Left ventricle myocardium inferior (tissue), 1 donor: ENCODE data around the gene XRCC5. TPM values are rescaled to one million over a fixed set of nuclear protein-coding genes. Genes with fewer than 3 reads are reported as not detected.

ENCODE experiments used
- DNase-seq: peaks from one replicate; pipeline ENCODE4 v3.0.0-alpha.2; 2020
- H3K27ac ChIP-seq: fragments of 200-600 bp; replicated peaks from 2 replicates; pipeline ENCODE4 v1.8.0; 2021
- H3K27me3 ChIP-seq: fragments of 200-600 bp; 2 replicates; pipeline ENCODE4 v1.8.0; 2021; ENCODE audit warnings: low read depth
- H3K36me3 ChIP-seq: fragments of 200-600 bp; 2 replicates; pipeline ENCODE4 v1.8.0; 2021
- H3K4me1 ChIP-seq: fragments of 200-600 bp; 2 replicates; pipeline ENCODE4 v1.8.0; 2021
- H3K4me3 ChIP-seq: fragments of 200-600 bp; 2 replicates; pipeline ENCODE4 v1.8.0; 2021; ENCODE audit warnings: mild to moderate bottlenecking, moderate library complexity
- H3K9me3 ChIP-seq: fragments of 200-600 bp; replicated peaks from 2 replicates; pipeline ENCODE4 v1.8.0; 2021
- intact Hi-C: fragments of 100-400 bp; cut with micrococcal nuclease; formaldehyde crosslinking; loops from one replicate; pipeline ENCODE4 v1.11.0; 2022
- total RNA-seq: library from RNA; stranded (reverse); fragmentation: NEBNext Ultra II Directional; extraction: Animal tissue kit (Norgen Biotek cat#: 25700); gene quantifications from one replicate; pipeline ENCODE4 v1.2.1, GENCODE V29; 2021
- TF ChIP-seq, protein P1 (sequence below): fragments of 200-600 bp; IDR thresholded peaks from 2 replicates; pipeline ENCODE4 v1.8.0; 2021; ENCODE audit warnings: antibody characterized with exemption, mild to moderate bottlenecking, borderline replicate concordance
- donor health status: DM: no; HTN: yes; CAD: no; lungs with severe emphysema.

The XRCC5 gene
- total RNA-seq, 1 donor from 2014 or later: 110 TPM

DNA sequence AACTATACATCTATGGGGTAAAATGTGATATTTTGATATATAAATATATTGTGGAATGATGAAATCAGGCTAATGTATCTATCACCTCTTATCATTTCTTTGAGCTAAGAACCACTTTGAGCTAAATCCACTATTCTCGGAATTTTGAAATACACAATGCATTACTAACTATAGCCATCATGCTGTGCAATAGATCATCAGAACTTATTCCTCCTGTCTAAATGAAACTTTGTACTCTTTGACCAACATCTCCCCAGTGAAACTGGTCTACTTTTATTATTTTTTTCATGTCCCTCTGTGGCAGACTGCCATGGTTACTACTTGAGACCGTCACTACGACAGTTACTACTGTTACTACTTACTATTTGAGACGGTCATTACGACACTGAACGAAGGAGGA lies 39.0 kb upstream of the XRCC5 start:
- intact Hi-C loops: no loop called here
- TF ChIP-seq, protein P1, sequence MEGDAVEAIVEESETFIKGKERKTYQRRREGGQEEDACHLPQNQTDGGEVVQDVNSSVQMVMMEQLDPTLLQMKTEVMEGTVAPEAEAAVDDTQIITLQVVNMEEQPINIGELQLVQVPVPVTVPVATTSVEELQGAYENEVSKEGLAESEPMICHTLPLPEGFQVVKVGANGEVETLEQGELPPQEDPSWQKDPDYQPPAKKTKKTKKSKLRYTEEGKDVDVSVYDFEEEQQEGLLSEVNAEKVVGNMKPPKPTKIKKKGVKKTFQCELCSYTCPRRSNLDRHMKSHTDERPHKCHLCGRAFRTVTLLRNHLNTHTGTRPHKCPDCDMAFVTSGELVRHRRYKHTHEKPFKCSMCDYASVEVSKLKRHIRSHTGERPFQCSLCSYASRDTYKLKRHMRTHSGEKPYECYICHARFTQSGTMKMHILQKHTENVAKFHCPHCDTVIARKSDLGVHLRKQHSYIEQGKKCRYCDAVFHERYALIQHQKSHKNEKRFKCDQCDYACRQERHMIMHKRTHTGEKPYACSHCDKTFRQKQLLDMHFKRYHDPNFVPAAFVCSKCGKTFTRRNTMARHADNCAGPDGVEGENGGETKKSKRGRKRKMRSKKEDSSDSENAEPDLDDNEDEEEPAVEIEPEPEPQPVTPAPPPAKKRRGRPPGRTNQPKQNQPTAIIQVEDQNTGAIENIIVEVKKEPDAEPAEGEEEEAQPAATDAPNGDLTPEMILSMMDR: no peak
- H3K27me3 ChIP-seq: no peaks in the 10 kb centered on the region
- H3K36me3 ChIP-seq: peaks cover 24% of the 10 kb centered on the region
- no peak overlapping the region for H3K4me3 ChIP-seq
- no peaks in the 10 kb centered on the region for H3K4me1 ChIP-seq
- no peak overlapping the region for H3K27ac ChIP-seq
- no peaks in the 10 kb centered on the region for H3K9me3 ChIP-seq
- no peak for DNase-seq

DNA sequence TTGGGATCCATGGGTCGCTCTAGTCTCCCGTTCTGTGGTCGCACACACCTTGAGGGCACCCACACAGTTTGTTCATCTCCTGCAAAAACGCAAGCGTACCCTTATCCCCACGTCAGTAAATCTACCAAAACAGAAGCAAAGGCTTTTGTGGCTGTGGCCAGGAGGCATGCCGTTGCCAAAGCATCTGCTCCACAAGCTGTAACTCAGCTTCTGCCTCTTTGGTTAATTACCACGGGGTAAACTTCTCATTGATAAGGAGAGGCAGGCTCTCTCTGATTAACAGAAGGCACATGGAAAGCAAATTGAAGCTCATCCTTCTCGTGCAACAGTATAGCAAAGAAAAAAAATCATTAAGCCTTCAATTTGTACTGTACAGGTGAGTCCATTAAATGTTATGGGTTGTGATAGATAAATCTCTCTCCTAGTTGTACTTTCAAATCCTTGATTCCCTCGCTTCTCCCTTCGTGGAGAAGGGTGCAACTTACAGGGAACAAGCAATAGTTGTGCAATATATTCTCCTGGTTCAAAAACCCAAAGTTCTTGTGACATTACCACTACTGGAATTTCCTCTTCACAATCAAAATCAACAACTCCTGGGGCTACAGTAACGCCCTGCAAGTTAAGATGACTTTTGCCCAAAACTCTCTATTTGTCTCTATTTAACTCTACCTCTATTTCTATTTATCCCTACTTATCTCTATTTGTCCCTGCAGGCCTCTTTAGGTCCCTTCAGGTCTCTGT lies 37.9 kb upstream of the XRCC5 start:
- H3K4me3 ChIP-seq: no peak overlapping the region
- H3K4me1 ChIP-seq: no peaks in the 10 kb centered on the region
- H3K36me3 ChIP-seq: peaks cover 14% of the 10 kb centered on the region
- intact Hi-C loops: no loop called here
- TF ChIP-seq, protein P1: no peak
- DNase-seq: no peak
- H3K9me3 ChIP-seq: no peaks in the 10 kb centered on the region
- H3K27me3 ChIP-seq: no peaks in the 10 kb centered on the region
- H3K27ac ChIP-seq: no peak overlapping the region

DNA sequence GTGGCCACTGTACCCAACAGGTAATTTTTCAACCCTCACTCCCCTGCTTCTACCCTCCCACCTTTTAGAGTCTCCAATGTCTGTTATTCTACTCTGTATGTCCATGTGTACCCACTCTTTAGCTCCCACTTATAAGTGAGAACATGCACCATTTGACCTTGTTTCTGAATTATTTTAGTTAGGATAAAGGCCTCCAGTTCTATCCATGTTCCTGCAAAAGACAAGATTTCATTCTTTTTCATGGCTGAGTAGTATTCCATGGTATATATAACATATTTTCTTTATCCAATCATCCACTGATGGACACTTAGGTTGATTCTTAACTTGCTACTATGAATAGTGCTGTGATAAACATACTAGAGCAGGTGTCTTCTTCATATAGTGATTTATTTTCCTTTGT lies 36.7 kb upstream of the XRCC5 start:
- H3K36me3 ChIP-seq: peaks cover 13% of the 10 kb centered on the region
- H3K9me3 ChIP-seq: no peaks in the 10 kb centered on the region
- H3K4me1 ChIP-seq: no peaks in the 10 kb centered on the region
- TF ChIP-seq, protein P1: no peak
- H3K27ac ChIP-seq: no peak overlapping the region
- H3K27me3 ChIP-seq: no peaks in the 10 kb centered on the region
- intact Hi-C loops: no loop called here
- DNase-seq: no peak
- no peak overlapping the region for H3K4me3 ChIP-seq

DNA sequence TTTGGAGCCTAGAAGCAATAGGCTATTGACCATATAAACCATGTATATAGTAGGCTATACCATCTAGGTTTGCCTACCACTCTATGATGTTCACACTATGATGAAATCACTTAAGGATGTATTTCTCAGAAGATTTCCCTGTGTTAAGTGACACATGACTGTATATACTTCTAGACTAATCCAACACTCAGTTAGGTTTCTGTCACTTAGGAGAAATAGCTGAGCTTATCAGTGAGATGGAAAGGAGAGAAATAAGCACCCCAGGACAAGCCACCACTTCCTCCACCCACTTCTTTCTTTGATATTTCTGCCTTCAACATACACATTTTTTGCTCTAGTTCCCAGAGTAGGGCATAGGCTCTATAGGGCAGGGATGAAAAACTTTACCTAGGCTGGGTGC lies 35.4 kb upstream of the XRCC5 start:
- peaks cover 13% of the 10 kb centered on the region for H3K36me3 ChIP-seq
- H3K4me1 ChIP-seq: no peaks in the 10 kb centered on the region
- H3K27ac ChIP-seq: no peak overlapping the region
- H3K9me3 ChIP-seq: no peaks in the 10 kb centered on the region
- no peaks in the 10 kb centered on the region for H3K27me3 ChIP-seq
- TF ChIP-seq, protein P1: no peak
- intact Hi-C loops: no loop called here
- DNase-seq: no peak
- H3K4me3 ChIP-seq: no peak overlapping the region

DNA sequence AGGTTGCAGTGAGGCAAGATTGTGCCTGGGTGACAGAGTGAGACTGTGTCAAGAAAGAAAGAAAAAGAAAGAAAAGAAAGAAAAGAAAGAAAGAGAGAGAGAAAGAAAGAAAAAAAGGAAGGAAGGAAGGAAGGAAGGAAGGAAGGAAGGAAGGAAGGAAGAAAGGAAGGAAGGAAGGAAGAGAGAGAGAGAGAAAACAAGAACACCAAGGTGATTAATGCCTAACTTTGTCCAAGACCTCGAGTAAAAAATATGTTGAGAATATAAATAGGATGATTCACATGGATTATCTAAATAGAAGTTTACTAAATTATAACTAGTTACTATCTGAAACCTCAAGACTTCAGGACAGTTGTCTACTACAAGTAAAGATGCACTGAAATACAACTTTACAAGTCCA lies 34.8 kb upstream of the XRCC5 start:
- no peaks in the 10 kb centered on the region for H3K27me3 ChIP-seq
- no peak for DNase-seq

More for the DNA sequence above, 34.8 kb upstream of the XRCC5 start:
- Histone ChIP-seq H3K4me3 (no peak overlapping the region), H3K4me1 (no peaks in the 10 kb centered on the region), H3K27ac (no peak overlapping the region), H3K9me3 (no peaks in the 10 kb centered on the region), H3K36me3 (peaks cover 13% of the 10 kb centered on the region)
- intact Hi-C loops: no loop called here
- TF ChIP-seq, protein P1: no peak
